Calu3 (cell line): ENCODE data around the gene ABCF1. TPM values are rescaled to one million over a fixed set of nuclear protein-coding genes. Genes with fewer than 3 reads are reported as not detected.
A peak's percentile ranks its signal among the peaks of the same experiment; 100 is the strongest.

Experiments used
- BruUV-seq: library from RNA; stranded (reverse); fragments of 400-500 nt; replicated peaks from 2 replicates; lab custom pipeline; 2021; lab: Mats Ljungman, UMichigan
- CTCF ChIA-PET: fragments of 300-600 bp; sonication (Branson Sonifier 250); formaldehyde crosslinking; loops from one replicate; lab custom pipeline; 2022; ENCODE audit warnings: antibody characterized with exemption; lab: Charles Lee
- DNase-seq: peaks from one replicate; pipeline ENCODE4 v3.0.0; 2022
- H3K27ac Mint-ChIP-seq: one replicate; pipeline ENCODE4 v1.8.0; 2022; ENCODE audit warnings: mixed read lengths; ENCODE audit not compliant: unreplicated experiment
- H3K27me3 Mint-ChIP-seq: one replicate; pipeline ENCODE4 v1.8.0; 2022; ENCODE audit warnings: mixed read lengths; ENCODE audit not compliant: unreplicated experiment
- H3K36me3 Mint-ChIP-seq: one replicate; pipeline ENCODE4 v1.8.0; 2022; ENCODE audit warnings: mild to moderate bottlenecking, moderate library complexity, mixed read lengths; ENCODE audit not compliant: insufficient read depth, unreplicated experiment
- H3K4me1 Mint-ChIP-seq: one replicate; pipeline ENCODE4 v1.8.0; 2022; ENCODE audit warnings: mild to moderate bottlenecking, low read depth, mixed read lengths; ENCODE audit not compliant: unreplicated experiment
- H3K4me3 Mint-ChIP-seq: one replicate; pipeline ENCODE4 v1.8.0; 2022; ENCODE audit warnings: mild to moderate bottlenecking, low read depth, moderate library complexity, mixed read lengths; ENCODE audit not compliant: unreplicated experiment
- H3K9me3 Mint-ChIP-seq: one replicate; pipeline ENCODE4 v1.8.0; 2022; ENCODE audit warnings: low read depth, mixed read lengths; ENCODE audit not compliant: unreplicated experiment
- intact Hi-C: fragments of 100-400 bp; cut with micrococcal nuclease; formaldehyde crosslinking; loops from one replicate; pipeline ENCODE4 v1.10.0; 2022; ENCODE audit not compliant: unreplicated experiment
- total RNA-seq: library from RNA; stranded (reverse); gene quantifications from 2 replicates; pipeline ENCODE4 v1.2.3, GENCODE V29; 2022
- TF ChIP-seq, protein P1 (sequence below): fragments of 200-600 bp; IDR thresholded peaks from one replicate; pipeline ENCODE4 v1.8.0; 2022; ENCODE audit warnings: antibody characterized with exemption; ENCODE audit not compliant: unreplicated experiment

The ABCF1 gene
- total RNA-seq, 1 experiment from 2014 or later: 88.3 TPM

DNA sequence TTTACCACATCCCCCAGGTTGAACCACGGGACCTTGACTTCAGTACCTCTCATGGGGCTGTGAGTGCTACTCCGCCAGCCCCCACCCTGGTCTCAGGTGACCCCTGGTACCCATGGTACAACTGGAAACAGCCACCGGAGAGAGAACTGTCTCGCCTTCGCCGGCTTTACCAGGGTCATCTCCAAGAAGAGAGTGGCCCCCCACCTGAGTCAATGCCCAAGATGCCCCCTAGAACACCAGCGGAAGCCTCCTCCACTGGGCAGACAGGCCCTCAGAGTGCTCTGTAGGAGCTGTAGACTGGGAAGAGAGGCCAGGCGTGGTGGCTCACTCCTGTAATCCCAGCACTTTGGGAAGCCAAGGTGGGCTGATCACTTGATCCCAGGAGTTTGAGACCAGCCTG, 54.3 kb downstream of the ABCF1 start:
- Mint-ChIP-seq H3K27me3 (no peaks in the 10 kb centered on the region), H3K27ac (peak overlapping the region; percentile 97), H3K4me1 (peaks cover 32% of the 10 kb centered on the region), H3K4me3 (peak overlapping the region; percentile 87), H3K9me3 (no peaks in the 10 kb centered on the region), H3K36me3 (peaks cover 93% of the 10 kb centered on the region)
- TF ChIP-seq, protein P1, sequence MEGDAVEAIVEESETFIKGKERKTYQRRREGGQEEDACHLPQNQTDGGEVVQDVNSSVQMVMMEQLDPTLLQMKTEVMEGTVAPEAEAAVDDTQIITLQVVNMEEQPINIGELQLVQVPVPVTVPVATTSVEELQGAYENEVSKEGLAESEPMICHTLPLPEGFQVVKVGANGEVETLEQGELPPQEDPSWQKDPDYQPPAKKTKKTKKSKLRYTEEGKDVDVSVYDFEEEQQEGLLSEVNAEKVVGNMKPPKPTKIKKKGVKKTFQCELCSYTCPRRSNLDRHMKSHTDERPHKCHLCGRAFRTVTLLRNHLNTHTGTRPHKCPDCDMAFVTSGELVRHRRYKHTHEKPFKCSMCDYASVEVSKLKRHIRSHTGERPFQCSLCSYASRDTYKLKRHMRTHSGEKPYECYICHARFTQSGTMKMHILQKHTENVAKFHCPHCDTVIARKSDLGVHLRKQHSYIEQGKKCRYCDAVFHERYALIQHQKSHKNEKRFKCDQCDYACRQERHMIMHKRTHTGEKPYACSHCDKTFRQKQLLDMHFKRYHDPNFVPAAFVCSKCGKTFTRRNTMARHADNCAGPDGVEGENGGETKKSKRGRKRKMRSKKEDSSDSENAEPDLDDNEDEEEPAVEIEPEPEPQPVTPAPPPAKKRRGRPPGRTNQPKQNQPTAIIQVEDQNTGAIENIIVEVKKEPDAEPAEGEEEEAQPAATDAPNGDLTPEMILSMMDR: no peak
- intact Hi-C loops: no loop called here
- no TSS peak for BruUV-seq
- no peak for DNase-seq
- CTCF ChIA-PET: interaction anchor here (0.5 to 1.4 kb wide), 2 partner anchors 28 to 105 kb away, joined by 5 to 6 read pairs; no protein-coding TSS in a partner anchor

DNA sequence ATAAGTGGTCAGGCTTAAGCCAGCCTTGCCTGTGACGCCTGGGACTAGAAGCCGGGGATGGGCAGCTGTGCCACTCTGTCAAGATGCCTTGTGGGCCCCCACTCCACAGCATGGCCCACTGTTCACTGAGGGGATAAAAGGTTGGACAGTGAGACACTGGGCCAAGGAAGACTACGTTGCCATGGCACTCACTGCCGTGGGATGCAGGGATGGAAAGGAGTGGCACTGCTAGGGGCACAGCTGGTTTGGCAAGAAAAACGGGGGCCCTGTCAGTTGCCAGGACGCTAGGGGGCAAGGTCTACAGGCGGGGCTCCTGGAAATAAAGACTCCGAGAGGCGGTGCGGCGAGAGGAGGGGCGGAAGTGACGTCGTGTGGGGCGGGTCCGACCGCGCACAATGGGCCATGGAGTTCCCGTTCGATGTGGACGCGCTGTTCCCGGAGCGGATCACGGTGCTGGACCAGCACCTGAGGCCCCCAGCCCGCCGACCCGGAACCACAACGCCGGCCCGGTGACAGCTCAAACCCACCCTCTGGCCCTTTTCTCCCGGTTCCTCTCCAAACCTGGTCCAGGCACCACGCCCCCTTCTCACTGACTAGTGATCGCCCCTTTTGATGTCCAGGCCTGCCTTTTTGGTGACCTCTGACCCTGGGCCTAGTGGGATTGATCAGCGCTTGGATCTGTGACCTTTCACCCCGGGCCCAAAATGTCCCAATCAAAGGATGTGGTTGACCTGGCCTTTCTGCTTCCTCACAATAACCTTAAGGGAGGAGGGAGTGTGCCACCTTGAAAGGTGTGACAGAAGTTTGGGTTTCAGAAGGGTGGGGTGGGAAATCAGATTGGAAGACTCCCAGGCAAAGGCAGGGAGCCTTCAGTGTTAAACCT, 55.5 kb downstream of the ABCF1 start, which contains the start of gene ATAT1:
Gene ATAT1 (plus strand): TSS at position 391 of the 883 bp plus-strand sequence.
- no peaks in the 10 kb centered on the region for H3K9me3 Mint-ChIP-seq
- TSS peak; percentile 52 for BruUV-seq
- intact Hi-C loops: no loop called here
- H3K27ac Mint-ChIP-seq: peak within 1 kb of the TSS; percentile 97
- H3K4me3 Mint-ChIP-seq: peak within 1 kb of the TSS; percentile 87
- H3K36me3 Mint-ChIP-seq: peaks cover 91% of the 10 kb centered on the region
- DNase-seq: peak; percentile 97
- peaks cover 32% of the 10 kb centered on the region for H3K4me1 Mint-ChIP-seq
- CTCF ChIA-PET: interaction anchor here (1.4 kb wide), 1 partner anchor 104 kb away, joined by 6 read pairs; no protein-coding TSS in a partner anchor
- TF ChIP-seq, protein P1: no peak
- H3K27me3 Mint-ChIP-seq: no peaks in the 10 kb centered on the region

DNA sequence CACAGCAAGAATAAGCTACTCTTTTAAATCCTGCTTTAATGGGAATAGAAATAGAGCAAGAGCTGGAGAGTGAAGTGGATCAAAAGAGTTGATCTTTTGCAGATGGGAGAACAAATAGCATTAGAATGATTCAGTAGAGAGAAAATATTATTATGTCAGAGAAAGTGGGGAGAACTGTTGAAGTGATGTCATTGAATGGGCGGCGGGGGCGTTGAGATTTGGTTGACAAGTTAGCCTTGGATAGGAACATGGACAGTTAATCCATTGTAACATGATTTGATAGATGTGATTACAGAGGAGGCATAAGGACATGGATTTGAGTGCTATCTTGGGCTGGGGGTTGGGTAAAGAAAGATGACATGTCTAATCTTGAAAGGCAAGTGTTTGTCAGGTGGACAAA, 64.6 kb downstream of the ABCF1 start:
- DNase-seq: no peak
- Mint-ChIP-seq H3K9me3 (no peaks in the 10 kb centered on the region), H3K36me3 (peaks cover 46% of the 10 kb centered on the region), H3K27me3 (no peaks in the 10 kb centered on the region), H3K4me1 (no peaks in the 10 kb centered on the region), H3K4me3 (no peak overlapping the region), H3K27ac (peak overlapping the region; percentile 4)
- no TSS peak for BruUV-seq
- TF ChIP-seq, protein P1: no peak
- CTCF ChIA-PET: interaction anchor here (0.7 kb wide), 1 partner anchor 113 kb away, joined by 3 read pairs; no protein-coding TSS in a partner anchor
- intact Hi-C loops: no loop called here

DNA sequence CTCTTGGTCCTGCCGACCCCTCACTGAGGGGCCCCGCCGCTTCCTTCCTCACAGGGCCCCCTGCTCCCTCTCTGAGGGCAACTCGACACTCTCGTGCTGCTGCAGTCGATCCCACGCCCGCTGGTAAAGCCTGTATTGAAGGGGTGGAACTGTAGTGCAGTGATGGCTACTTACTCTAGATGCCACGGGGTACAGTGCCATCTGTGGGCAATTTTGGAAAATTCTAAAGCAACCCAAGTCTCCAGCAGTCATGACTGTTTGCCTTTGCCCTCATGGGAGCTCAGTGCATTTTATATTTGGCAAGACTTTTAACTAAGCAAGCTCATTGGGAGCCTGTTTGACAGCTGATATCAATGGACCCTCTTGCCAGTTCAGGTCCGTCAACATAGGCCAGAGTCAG, 69.2 kb downstream of the ABCF1 start:
- TF ChIP-seq, protein P1: no peak
- no TSS peak for BruUV-seq
- CTCF ChIA-PET: no interaction called here
- DNase-seq: no peak
- H3K27ac Mint-ChIP-seq: no peak overlapping the region
- intact Hi-C loops: no loop called here
- no peak overlapping the region for H3K4me3 Mint-ChIP-seq
- H3K27me3 Mint-ChIP-seq: no peaks in the 10 kb centered on the region
- H3K9me3 Mint-ChIP-seq: no peaks in the 10 kb centered on the region
- H3K4me1 Mint-ChIP-seq: peaks cover under 1% of the 10 kb centered on the region
- H3K36me3 Mint-ChIP-seq: peaks cover 43% of the 10 kb centered on the region
